HepG2 (cell line): ENCODE data around the gene HELLS. TPM values are rescaled to one million over a fixed set of nuclear protein-coding genes. Genes with fewer than 3 reads are reported as not detected.

ENCODE experiments used
- ATAC-seq: fragments of 200-7000 bp; cut with Tn5 transposase; 3 replicates; pipeline ENCODE4 v1.9.1; 2020; ENCODE audit warnings: mild to moderate bottlenecking, moderate library complexity
- BruUV-seq: library from RNA; stranded (reverse); fragments of 400-500 nt; replicated peaks from 2 replicates; lab custom pipeline; 2021; lab: Mats Ljungman, UMichigan
- CTCF ChIA-PET: fragments of 300-600 bp; formaldehyde crosslinking; extraction: SDS; loops from one replicate; lab custom pipeline; 2021; ENCODE audit warnings: low total read pairs, inconsistent platforms, low intra/inter-chr PET ratio; lab: Yijun Ruan, JAX
- POLR2A ChIA-PET: fragments of 350-600 bp; sonication (Branson Sonifier 250); formaldehyde crosslinking; loops from one replicate; lab custom pipeline; 2020; ENCODE audit warnings: antibody characterized with exemption, inconsistent platforms; lab: Yijun Ruan, JAX
- DNase-seq: peaks from one replicate; pipeline ENCODE4 v3.0.0-alpha.2; 2015; ENCODE audit warnings: low spot score
- FAIRE-seq: peaks from 3 replicates; lab custom pipeline; 2011; peaks lifted over from hg19 to GRCh38; lab: Jason Lieb, UNC
- H2AFZ ChIP-seq: one replicate; pipeline ENCODE4 v1.6.1; 2011; ENCODE audit warnings: low read length, inconsistent platforms
- H3K27ac ChIP-seq: fragments of 300-600 bp; 3 replicates; pipeline ENCODE4 v1.8.0; 2011; ENCODE audit warnings: mixed run types, mild to moderate bottlenecking, mixed read lengths, low read length, inconsistent platforms; ENCODE audit not compliant: insufficient read depth; ENCODE audit errors: extremely low read length
- H3K27me3 ChIP-seq, 2 experiments: fragments of 200-600 bp in 1 of 2; 2 replicates in 1 of 2; 3 replicates in 1 of 2; pipeline versions ENCODE4 v1.6.0 to v1.8.0; 2011; ENCODE audit warnings: low read length in 2 of 2, mild to moderate bottlenecking in 2 of 2, moderate library complexity in 2 of 2, inconsistent platforms in 1 of 2; ENCODE audit not compliant: insufficient read depth in 2 of 2, control insufficient read depth in 1 of 2
- H3K36me3 ChIP-seq, 2 experiments: fragments of 200-600 bp in 1 of 2; replicated peaks in 1 of 2; 2 replicates in 1 of 2; 3 replicates in 1 of 2; pipeline versions ENCODE4 v1.5.1 to v1.8.0; 2011; ENCODE audit warnings: low read length in 2 of 2, inconsistent platforms in 1 of 2; ENCODE audit not compliant: insufficient read depth in 2 of 2, control insufficient read depth in 1 of 2
- H3K4me1 ChIP-seq: 2 replicates; pipeline ENCODE4 v1.5.1; 2012; ENCODE audit warnings: low read length, inconsistent platforms; ENCODE audit not compliant: insufficient read depth
- H3K4me2 ChIP-seq: 2 replicates; pipeline ENCODE4 v1.6.0; 2011; ENCODE audit warnings: low read depth, low read length, inconsistent platforms
- H3K4me3 ChIP-seq, 3 experiments: fragments of 200-600 bp in 1 of 3; sonication (generic), shearing (Covaris generic) in 1 of 3; replicated peaks in 1 of 3; 2 replicates each; pipeline ENCODE4 v1.5.1; 2011 to 2016; ENCODE audit warnings: low read length in 3 of 3, inconsistent platforms in 2 of 3, low read depth in 2 of 3, mild to moderate bottlenecking in 2 of 3, control low read depth in 1 of 3, mixed read lengths in 1 of 3; ENCODE audit not compliant: insufficient read depth in 1 of 3
- H3K79me2 ChIP-seq: one replicate; pipeline ENCODE4 v1.6.1; 2011; ENCODE audit warnings: low read length, inconsistent platforms; ENCODE audit not compliant: insufficient read depth
- H3K9ac ChIP-seq: 2 replicates; pipeline ENCODE4 v1.6.0; 2011; ENCODE audit warnings: mild to moderate bottlenecking, low read depth, low read length, inconsistent platforms; ENCODE audit not compliant: insufficient read depth
- H3K9me3 ChIP-seq: 2 replicates; pipeline ENCODE4 v1.5.1; 2012; ENCODE audit warnings: mild to moderate bottlenecking, low read length
- H4K20me1 ChIP-seq: 2 replicates; pipeline ENCODE4 v1.6.0; 2011; ENCODE audit warnings: inconsistent platforms, mild to moderate bottlenecking, low read length, moderate library complexity; ENCODE audit not compliant: insufficient read depth
- AFF4 ChIP-seq: sonication (generic); formaldehyde crosslinking; IDR thresholded peaks from 2 replicates; pipeline ENCODE4 v1.4.0; 2020; ENCODE audit warnings: missing genetic modification reagents
- DBP ChIP-seq: sonication (generic); formaldehyde crosslinking; IDR thresholded peaks from 2 replicates; pipeline ENCODE4 v1.4.0; 2020; ENCODE audit warnings: missing genetic modification reagents; ENCODE audit errors: not compliant biosample characterization
- ISX ChIP-seq: sonication (generic); formaldehyde crosslinking; conservative IDR thresholded peaks from 2 replicates; pipeline ENCODE4 v1.5.0; 2020; ENCODE audit warnings: missing genetic modification reagents
- KDM4B ChIP-seq: sonication (generic); formaldehyde crosslinking; IDR thresholded peaks from 2 replicates; pipeline ENCODE4 v1.4.0; 2020; ENCODE audit warnings: missing genetic modification reagents
- PREB ChIP-seq: sonication (generic); formaldehyde crosslinking; IDR thresholded peaks from 2 replicates; pipeline ENCODE4 v1.4.0; 2020; ENCODE audit warnings: missing genetic modification reagents
- SMAD3 ChIP-seq: sonication (generic); formaldehyde crosslinking; IDR thresholded peaks from 2 replicates; pipeline ENCODE4 v1.4.0; 2020; ENCODE audit warnings: missing genetic modification reagents
- ZBTB1 ChIP-seq: sonication (generic); formaldehyde crosslinking; IDR thresholded peaks from 2 replicates; pipeline ENCODE4 v1.4.0; 2020; ENCODE audit warnings: missing genetic modification reagents, borderline replicate concordance
- ZNF547 ChIP-seq: sonication (generic); formaldehyde crosslinking; IDR thresholded peaks from 2 replicates; pipeline ENCODE4 v1.5.1; 2020; ENCODE audit warnings: mild to moderate bottlenecking, missing genetic modification reagents
- ZNF552 ChIP-seq: sonication (generic); formaldehyde crosslinking; IDR thresholded peaks from 2 replicates; pipeline ENCODE4 v1.9.0; 2022; ENCODE audit warnings: missing genetic modification reagents, mild to moderate bottlenecking, borderline replicate concordance
- WGBS: methylation state at CpG from one replicate; pipeline ENCODE4 v1.1.6; 2017; ENCODE audit warnings: low lambda C conversion rate; 5-methylcytosine and 5-hydroxymethylcytosine counted together
- in situ Hi-C: cut with HindIII; loops from 2 replicates; pipeline ENCODE4 v1.10.0; 2017; ENCODE audit warnings: low pct_unique_long_range_greater_than_20kb; ENCODE audit not compliant: extremely low pct_ligation_motif_present
- intact Hi-C: fragments of 100-400 bp; cut with micrococcal nuclease; formaldehyde crosslinking; loops from one replicate; pipeline ENCODE4 v1.10.0; 2022; ENCODE audit not compliant: unreplicated experiment
- polyA plus RNA-seq, 8 experiments: library from polyadenylated mRNA; depleted of rRNA in 3 of 8; stranded (reverse) in 7 of 8; unstranded in 1 of 8; fragments of >200 nt; fragmentation: Illumina TruSeq in 4 of 8; extraction: Trizol in 4 of 8; gene quantifications; 2 replicates each; pipeline versions ENCODE4 v1.2.1 to v1.2.3, GENCODE V29; 2011 to 2016; ENCODE audit warnings: low read depth in 4 of 8, missing spikeins in 1 of 8, mixed read lengths in 1 of 8; ENCODE audit not compliant: insufficient read depth in 1 of 8
- total RNA-seq, 5 experiments: library from RNA; depleted of rRNA; stranded (reverse); fragments of >200 nt; fragmentation: Illumina TruSeq; extraction: Trizol; gene quantifications; 2 replicates each; pipeline ENCODE4 v1.2.3, GENCODE V29; 2016; ENCODE audit warnings: low read depth in 1 of 5

Gene HELLS
- total and polyA plus RNA-seq, 2 of the 13 experiments (the other 11 are each of a cell fraction or from before 2014, with no cell fraction given), result 22.6 to 84.6 TPM

- no peak for TF ChIP-seq KDM4B
These were observed 46.0 kb downstream of the HELLS start (continued) for GRCh38 chr10:94591461-94592205.

- no peak overlapping the region for H3K4me2 ChIP-seq
- no peaks in the 10 kb centered on the region for H3K4me1 ChIP-seq
- no peak overlapping the region for H2AFZ ChIP-seq
- in situ Hi-C loops, result no loop called here
- peaks cover 2 to 22% of the 10 kb centered on the region in 2 experiments; a peak in 4 of 5 replicates for H3K36me3 ChIP-seq
- H3K27me3 ChIP-seq, result no peaks in the 10 kb centered on the region
- H3K9me3 ChIP-seq, result no peaks in the 10 kb centered on the region
- intact Hi-C loops, result no loop called here
- no peak overlapping the region for H3K27ac ChIP-seq
- POLR2A ChIA-PET, result no interaction called here
- no peaks in the 10 kb centered on the region for H4K20me1 ChIP-seq
- DNase-seq, result no peak
- BruUV-seq, result no TSS peak
- H3K9ac ChIP-seq, result no peak overlapping the region
- CTCF ChIA-PET, result no interaction called here
- no peak overlapping the region for H3K4me3 ChIP-seq
- H3K79me2 ChIP-seq, result no peaks in the 10 kb centered on the region
- 97% methylated on average over 8 of the region's 8 CpGs for WGBS
- TF ChIP-seq ZNF547 (CRISPR knock-in tag), result no peak
- no peak for ATAC-seq
- no peak for FAIRE-seq
These were observed 57.3 kb downstream of the HELLS start for GRCh38 chr10:94602729-94603515.

GRCh38 chr10:94607111-94607510, 61.5 kb downstream of the HELLS start:
- in situ Hi-C loops, result no loop called here
- H3K9ac ChIP-seq, result no peak overlapping the region
- ChIA-PET CTCF (no interaction called here), POLR2A (no interaction called here)
- no peak for ATAC-seq
- no TSS peak for BruUV-seq
- H4K20me1 ChIP-seq, result no peaks in the 10 kb centered on the region
- H3K36me3 ChIP-seq, result peaks cover 0 to 3% of the 10 kb centered on the region in 2 experiments; a peak in 1 of 5 replicates
- 73% methylated on average over 1 of the region's 1 CpG for WGBS
- no peak overlapping the region for H3K27ac ChIP-seq
- no peaks in the 10 kb centered on the region for H3K9me3 ChIP-seq
- H3K4me1 ChIP-seq, result no peaks in the 10 kb centered on the region
- FAIRE-seq, result no peak
- H3K4me3 ChIP-seq, result no peak overlapping the region
- H3K79me2 ChIP-seq, result no peaks in the 10 kb centered on the region
- no peak overlapping the region for H3K4me2 ChIP-seq
- intact Hi-C loops, result no loop called here
- DNase-seq, result no peak
- no peaks in the 10 kb centered on the region for H3K27me3 ChIP-seq
- no peak overlapping the region for H2AFZ ChIP-seq
- TF ChIP-seq ISX (CRISPR knock-in tag) (no peak), ZBTB1 (CRISPR knock-in tag) (no peak), DBP (CRISPR knock-in tag) (no peak), ZNF552 (CRISPR knock-in tag) (no peak), AFF4 (CRISPR knock-in tag) (no peak), PREB (no peak), SMAD3 (CRISPR knock-in tag) (no peak)
